SH-SY5Y (cell line): ENCODE data around the gene FREM2.

Experiments
- GATA2 ChIP-seq: IDR thresholded peaks from 2 replicates; pipeline ENCODE4 v1.6.1; 2011; ENCODE audit warnings: mild to moderate bottlenecking, low read depth, low read length
- GATA3 ChIP-seq: IDR thresholded peaks from 2 replicates; pipeline ENCODE4 v1.6.1; 2011; ENCODE audit warnings: low read depth, mild to moderate bottlenecking, low read length, moderate library complexity

DNA sequence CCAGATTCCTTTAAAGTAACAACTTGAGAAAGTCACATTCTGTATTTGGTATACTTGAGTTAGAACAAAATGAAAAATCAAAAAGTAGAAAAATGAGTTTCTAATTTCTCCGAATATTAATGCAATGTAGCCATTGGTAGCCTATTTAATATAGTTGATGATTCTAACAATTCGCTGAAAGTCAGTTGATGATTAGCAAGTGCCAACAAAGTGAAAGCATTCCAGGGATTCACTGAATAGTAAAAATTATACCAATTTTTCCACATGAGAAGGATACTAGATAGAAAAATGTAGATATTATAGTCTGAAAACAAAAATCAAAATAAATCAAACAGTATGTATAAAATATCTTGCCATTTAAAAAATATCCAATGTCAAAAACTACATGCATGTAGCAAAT, 117.2 kb downstream of the FREM2 start:
- no peak for TF ChIP-seq GATA3
- TF ChIP-seq GATA2: no peak
